Left kidney (tissue), 2 donors: ENCODE data around the gene MRPS34. TPM values are rescaled to one million over a fixed set of nuclear protein-coding genes. Genes with fewer than 3 reads are reported as not detected.
"Not testable (repeated sequence)": the region's sequence is repeated elsewhere in the genome, so short reads cannot be mapped to it uniquely, and the experiment has no call there.

ENCODE experiments used
- DNase-seq: peaks from one replicate; pipeline ENCODE4 v3.0.0-alpha.2; 2013
- polyA plus RNA-seq: library from polyadenylated mRNA; unstranded; fragments of 120-200 nt; gene quantifications from one replicate; pipeline ENCODE4 v1.2.1, GENCODE V29; 2013; ENCODE audit not compliant: insufficient read length

MRPS34 gene
- polyA plus RNA-seq, 1 donor, result 53.8 TPM

DNA sequence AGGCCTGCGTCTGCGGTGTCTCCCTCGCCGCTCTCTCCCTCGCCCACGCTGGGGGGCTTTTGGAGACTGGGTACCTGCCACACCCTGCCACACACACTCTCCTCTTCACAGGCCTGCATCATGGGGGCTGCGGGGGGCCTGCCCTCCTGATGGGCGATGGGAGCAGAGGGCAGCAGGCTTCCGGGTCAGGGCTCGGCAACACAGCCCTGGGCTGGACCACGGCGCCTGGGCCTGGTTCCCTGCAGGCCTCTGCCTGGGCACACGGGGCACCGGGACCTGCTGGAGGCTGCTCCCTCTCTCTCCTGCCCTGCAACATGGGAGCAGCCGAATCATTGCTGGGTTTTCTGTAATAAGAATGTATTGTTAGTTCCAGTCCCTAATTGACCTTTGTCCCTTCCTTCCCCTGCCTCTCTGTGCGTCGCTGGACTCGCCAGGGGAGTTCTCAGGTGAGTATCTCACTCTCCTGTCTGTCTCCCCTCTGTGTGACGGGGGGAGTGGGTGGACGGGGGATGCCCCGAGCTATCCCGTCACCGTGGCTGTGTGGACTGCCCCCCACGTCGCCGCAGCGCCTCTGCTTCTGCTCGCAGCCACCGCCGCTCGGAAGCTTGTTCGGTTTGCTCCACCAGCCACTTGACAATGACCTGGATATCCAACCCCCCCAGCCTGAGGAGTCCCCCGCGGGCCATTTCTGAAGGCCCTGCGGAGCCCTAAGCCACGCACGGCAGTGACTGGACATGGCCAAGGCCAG is 15.0 kb downstream of the MRPS34 start:
- no peak for DNase-seq

GRCh38 chr16:1754204-1754603 is 18.7 kb downstream of the MRPS34 start:
- no peak for DNase-seq

- DNase-seq, result no peak
These were observed 20.1 kb downstream of the MRPS34 start for GRCh38 chr16:1752853-1753252.

- DNase-seq, result no peak
These were observed 21.0 kb downstream of the MRPS34 start for GRCh38 chr16:1751946-1752345.

- DNase-seq, result no peak
These were observed 23.5 kb downstream of the MRPS34 start for GRCh38 chr16:1749152-1750117.

DNA sequence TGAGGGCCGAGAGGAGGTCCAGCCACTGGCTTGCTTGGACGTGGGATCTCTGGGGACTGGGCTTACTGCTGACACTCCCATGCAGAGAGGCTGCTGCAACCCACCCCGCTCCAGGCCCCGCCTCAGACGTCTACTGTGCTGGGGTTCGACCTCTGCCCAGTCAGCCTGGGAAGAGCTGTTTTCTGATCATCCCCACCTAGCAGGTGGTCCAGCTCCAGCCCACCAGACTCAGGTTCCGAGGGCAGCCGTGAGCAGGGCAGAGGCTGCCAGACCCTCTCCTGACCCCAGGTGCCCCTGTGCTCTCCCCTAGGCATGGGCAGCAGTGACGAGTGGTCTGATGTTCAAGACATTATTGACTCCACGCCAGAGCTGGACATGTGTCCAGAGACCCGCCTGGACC is 25.0 kb downstream of the MRPS34 start:
- no peak for DNase-seq

- DNase-seq, result no peak
These were observed 26.2 kb downstream of the MRPS34 start for GRCh38 chr16:1746693-1747195.

DNA sequence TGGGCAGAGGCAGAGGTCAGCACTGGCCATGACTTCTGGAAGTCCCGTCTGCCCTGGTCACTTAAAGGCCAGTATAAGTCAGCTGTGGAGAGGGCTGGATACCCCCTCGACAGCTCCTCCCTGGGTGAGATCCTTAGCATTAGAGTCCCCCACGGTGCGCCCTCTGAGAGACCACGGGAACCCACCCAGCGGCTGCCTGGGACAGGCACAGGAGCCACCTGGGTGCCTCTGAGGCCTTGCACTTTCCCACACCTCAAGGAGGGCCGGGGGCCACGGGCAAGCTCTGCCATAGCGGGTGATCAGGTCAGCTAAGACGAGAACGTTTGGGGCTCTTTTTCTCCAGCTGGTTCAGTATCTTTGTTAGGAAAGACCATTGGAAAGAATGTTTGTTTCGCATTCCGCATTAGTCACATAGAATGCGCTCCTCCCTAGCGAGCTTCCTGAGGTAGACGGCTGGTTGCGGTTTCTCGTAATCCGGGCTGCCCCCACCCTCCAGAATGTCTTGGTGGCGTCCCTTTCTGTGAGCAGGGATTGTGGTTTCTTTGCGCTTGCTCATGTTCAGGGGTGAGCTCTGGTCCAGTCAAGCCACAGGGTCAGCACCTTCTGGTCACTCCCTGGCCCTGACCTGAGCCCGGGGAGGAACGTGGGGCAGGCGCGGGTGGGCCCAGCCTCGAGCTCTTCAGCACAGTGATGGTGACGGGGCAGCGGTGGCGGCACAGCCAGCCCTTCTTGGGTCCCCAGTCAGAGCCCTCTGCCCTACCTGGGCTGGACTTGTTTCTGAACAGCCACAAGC is 26.8 kb downstream of the MRPS34 start:
- no peak for DNase-seq

DNA sequence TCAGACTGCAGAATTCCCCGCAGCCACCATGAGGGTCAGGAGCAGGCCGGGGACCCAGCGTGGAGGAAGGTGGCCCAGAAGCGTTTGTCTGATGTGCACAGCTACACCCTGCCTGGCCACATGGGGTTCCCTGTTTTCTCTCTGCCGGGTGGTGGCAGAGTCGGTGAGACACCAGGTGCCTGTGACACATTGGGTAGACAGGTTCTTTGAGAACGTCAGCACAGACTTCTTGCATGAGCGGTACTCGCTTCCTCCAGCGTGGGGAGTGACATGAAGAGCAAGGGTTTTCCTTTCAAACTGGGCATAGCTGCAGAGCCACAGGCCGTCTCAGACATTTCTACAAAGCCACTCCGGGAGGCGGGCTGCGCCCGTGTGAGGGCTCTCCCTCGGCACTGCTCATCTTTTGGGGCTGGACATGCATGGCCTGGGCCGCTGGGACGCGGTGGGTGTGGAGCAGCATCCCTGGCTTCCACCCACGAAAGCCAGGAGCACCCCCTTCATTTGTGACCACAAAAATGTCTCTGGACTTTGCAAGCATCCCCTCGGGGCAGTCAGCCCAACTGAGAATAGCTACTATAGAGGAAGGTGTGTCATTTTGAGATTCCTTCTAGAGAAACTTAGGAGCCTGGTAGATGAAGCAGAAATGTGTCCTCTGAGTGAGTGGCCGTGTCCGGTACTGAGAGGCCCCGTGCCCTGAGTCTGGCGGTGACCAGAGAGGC is 27.6 kb downstream of the MRPS34 start:
- no peak for DNase-seq

DNA sequence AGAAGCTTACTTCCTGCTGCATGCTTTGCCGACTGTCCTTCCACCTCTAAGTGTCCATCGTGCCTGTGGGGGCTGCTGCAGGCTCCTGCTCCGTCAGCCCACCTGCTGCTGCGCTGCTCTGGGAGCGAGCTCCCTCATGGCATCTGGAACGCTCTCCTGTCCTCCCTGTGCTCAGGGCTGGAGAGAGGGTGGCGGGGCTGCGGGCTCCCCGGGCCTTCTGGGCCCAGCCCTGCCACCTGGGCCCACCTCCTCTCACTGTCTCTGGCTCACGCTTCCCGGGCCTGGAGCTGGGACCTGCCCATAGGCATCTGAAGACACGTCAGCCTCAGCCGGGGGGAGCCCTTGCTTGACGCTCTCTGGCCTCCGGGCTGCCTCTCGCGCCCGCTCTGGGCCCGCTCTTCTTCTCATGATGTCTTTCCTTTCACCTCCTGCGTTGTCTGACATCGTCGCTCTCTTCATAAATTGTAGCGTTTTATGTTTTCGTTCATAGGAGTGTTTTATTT is 28.5 kb downstream of the MRPS34 start:
- no peak for DNase-seq

DNA sequence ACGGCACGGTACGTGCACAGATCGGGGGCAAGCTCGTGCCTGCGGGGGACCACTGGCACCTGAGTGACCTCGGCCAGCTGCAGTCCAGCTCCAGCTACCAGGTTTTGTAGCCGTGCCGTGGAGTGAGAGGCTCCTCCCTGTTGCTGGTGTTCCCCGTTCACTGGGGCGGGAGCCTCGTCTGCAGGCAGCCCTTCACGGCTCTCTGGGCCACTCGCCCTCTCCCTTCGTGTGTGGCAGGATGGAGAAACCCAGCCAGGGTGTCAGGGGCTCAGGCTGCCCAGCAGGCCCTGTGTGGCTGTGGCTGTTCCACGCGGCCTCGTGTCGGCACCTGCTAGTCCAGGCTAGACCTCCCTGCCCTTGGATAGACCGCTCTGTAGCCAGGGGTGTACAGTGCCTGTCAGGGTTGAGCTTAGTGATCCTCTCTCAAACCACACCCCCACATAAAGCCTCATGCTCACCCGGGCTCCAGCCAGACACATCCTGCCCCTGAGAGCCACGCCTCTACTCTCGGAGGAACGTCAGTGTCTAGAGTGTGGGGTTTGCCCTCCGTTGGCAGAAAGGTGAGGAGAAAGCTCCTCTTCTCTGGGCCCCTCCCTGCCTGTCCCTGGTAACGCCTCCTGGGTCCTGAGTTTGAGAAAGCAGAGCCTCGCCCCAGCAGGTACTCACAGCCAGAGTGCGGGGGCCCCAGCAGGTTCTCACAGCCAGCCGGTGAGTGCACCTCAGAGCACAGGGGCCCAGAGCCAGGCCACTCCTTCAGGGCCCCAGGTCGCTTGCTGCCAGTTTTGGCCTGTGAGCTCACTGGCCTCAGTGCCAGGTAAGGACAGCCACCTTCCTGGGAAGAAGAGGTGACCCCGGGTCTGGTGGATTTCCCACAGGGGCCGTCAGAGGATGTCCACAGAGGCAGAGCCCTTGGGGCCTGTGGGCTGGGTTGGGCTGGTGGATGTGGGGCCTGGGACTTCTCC is 29.3 kb downstream of the MRPS34 start:
- DNase-seq, result no peak

DNA sequence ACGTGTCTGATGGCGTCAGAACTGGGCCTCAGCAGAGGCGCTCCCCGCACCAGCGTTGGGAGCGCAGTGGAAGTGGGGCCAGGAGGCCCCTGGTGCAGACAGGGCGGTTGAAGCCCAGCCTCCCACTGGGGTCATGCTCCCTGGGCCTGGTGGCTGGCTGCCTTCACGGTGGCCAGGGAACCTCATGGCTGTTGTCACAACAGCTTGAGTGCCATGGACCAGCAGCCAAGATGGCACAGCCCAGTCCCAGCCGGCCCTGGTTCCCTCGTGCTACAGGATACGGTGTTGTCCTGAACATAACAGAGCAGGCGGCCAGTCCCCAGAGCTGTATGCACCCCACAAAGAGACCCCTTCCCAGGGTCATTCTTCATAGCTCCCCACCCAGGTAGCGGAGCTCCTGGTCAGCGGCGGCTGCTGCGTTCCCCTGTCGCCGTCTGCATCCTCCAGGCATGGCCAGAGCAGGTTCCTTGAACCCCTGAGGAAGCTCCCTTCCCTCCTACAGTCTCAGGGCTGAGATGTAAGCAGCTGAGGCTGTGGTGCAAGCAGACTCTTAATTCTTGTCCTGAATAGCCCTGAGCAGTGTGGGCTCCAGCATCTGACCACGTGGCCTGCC is 31.3 kb downstream of the MRPS34 start:
- no peak for DNase-seq

- DNase-seq, result no peak
These were observed 32.0 kb downstream of the MRPS34 start for GRCh38 chr16:1740781-1741490.

DNA sequence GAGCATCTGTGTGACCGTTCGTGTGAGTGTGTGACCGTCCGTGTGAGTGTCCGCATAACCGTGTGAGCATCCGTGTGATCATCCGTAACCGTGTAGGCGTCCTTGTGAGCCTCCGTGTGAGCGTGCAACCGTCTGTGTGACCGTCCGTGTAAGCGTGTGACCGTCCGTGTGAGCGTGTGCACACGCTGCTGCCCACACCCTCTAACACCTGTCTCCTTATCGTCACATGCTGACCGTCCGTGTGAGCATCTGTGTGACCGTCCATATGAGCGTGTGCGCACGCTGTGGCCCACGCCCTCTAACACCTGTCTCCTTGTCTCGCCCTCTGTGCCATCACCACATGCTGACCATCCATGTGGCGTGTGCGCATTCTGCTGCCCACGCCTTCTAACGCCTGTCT is 32.7 kb downstream of the MRPS34 start:
- DNase-seq, result no peak

- DNase-seq, result no peak
These were observed 38.1 kb downstream of the MRPS34 start for GRCh38 chr16:1734816-1735215.

DNA sequence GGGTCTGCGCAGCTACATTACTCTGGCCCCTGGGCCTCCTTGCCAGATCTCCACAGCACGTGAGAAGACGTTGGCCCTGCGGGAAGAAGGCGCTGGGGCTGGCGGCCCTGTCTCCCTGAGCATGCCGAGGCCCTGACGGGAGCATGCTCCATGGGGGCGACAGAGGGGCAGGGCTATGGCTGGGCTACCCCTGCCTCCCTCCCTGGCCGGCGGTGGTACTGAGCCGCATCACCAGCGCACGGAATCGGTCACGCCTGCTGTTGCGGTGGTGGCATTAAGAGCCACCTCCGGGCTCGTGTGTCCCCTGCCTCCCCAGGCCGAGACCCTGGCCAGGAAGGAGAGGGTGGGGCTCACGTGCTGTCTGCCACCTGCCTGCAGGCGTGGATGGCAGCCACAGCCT is 38.8 kb downstream of the MRPS34 start:
- DNase-seq, result no peak

- not testable (repeated sequence) for DNase-seq
These were observed 40.4 kb downstream of the MRPS34 start for GRCh38 chr16:1732551-1732987.

DNA sequence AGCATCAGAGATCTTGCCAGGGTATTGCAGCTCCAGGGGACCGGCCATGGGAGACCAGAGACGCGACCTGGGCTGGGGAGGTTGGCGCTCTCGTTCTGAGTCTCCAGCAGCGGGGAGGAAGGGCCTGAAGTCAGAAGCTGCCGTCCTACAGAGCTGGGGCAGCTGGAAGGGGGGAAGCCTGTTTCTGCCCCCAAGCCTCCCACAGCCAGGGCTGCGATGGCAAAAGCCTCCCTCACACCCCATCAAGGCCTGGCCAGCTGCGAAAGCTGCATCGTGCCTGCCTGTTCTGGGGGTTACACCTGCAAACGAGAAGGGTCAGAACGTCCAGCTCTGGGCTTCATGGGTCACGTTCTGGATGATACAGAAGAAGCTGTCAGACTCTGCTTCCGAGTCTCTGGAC is 40.9 kb downstream of the MRPS34 start:
- DNase-seq, result no peak

DNA sequence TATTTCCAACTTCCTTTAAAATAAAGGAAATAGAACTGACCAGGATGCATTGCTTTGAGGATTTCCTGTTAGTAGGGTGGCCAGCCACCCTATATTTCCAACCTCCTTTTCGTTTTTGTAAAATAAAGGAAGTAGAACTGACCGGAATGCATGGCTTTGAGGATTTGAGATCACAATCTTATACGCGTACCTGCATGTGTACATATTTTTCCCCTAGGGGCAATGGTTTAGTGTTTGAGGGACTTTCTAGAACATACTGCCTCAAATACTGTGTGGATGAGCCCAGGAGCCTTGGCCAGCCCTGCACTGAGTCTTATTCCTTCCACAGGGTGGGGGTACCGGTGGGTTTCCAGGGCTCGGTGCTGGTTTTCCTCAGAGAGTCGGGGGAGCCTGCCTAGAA is 41.3 kb downstream of the MRPS34 start:
- no peak for DNase-seq
